Myocyte (in vitro differentiated cells): ENCODE measurements around the gene TRA2B. TPM values are rescaled to one million over a fixed set of nuclear protein-coding genes. Genes with fewer than 3 reads are reported as not detected.
A peak's percentile ranks its signal among the peaks of the same experiment; 100 is the strongest.

Experiments used
- DNase-seq: peaks from one replicate; pipeline ENCODE4 v3.0.0-alpha.2; 2012; ENCODE audit warnings: low read depth
- total RNA-seq: library from RNA; depleted of rRNA; stranded (reverse); fragments of >200 nt; gene quantifications from 2 replicates; pipeline ENCODE4 v1.2.3, GENCODE V29; 2014

The TRA2B gene
- total RNA-seq, 1 donor from 2014 or later: 114 TPM

GRCh38 chr3:185881926-185882325 is 55.9 kb downstream of the TRA2B start:
- DNase-seq: no peak

- DNase-seq: no peak
Measured at GRCh38 chr3:185880600-185880999, 57.2 kb downstream of the TRA2B start.

- peak; percentile 83 for DNase-seq
Measured at GRCh38 chr3:185878920-185879319, 58.9 kb downstream of the TRA2B start.

- DNase-seq: no peak
Measured at GRCh38 chr3:185874119-185874518, 63.7 kb downstream of the TRA2B start.

GRCh38 chr3:185867650-185868049 is 70.2 kb downstream of the TRA2B start:
- DNase-seq: no peak

- no peak for DNase-seq
Measured at GRCh38 chr3:185866995-185867394, 70.8 kb downstream of the TRA2B start.

GRCh38 chr3:185866555-185866954 is 71.3 kb downstream of the TRA2B start:
- DNase-seq: no peak

Other genes with a start within 250 kb of the TRA2B start
- 48.5 and 56.2 TPM in 2 replicates for gene IGF2BP2, start 113.0 kb downstream of the TRA2B start, total RNA-seq
- 59.9 and 131 TPM in 2 replicates for gene ETV5, start 171.1 kb upstream of the TRA2B start, total RNA-seq